HepG2 (cell line): ENCODE data around the gene CLK4. TPM values are rescaled to one million over a fixed set of nuclear protein-coding genes. Genes with fewer than 3 reads are reported as not detected.

Experiments
- ATAC-seq: fragments of 200-7000 bp; cut with Tn5 transposase; 3 replicates; pipeline ENCODE4 v1.9.1; 2020; ENCODE audit warnings: mild to moderate bottlenecking, moderate library complexity
- BruUV-seq: library from RNA; stranded (reverse); fragments of 400-500 nt; replicated peaks from 2 replicates; lab custom pipeline; 2021; lab: Mats Ljungman, UMichigan
- CTCF ChIA-PET: fragments of 300-600 bp; formaldehyde crosslinking; extraction: SDS; loops from one replicate; lab custom pipeline; 2021; ENCODE audit warnings: low total read pairs, inconsistent platforms, low intra/inter-chr PET ratio; lab: Yijun Ruan, JAX
- POLR2A ChIA-PET: fragments of 350-600 bp; sonication (Branson Sonifier 250); formaldehyde crosslinking; loops from one replicate; lab custom pipeline; 2020; ENCODE audit warnings: antibody characterized with exemption, inconsistent platforms; lab: Yijun Ruan, JAX
- DNase-seq: peaks from one replicate; pipeline ENCODE4 v3.0.0-alpha.2; 2015; ENCODE audit warnings: low spot score
- FAIRE-seq: peaks from 3 replicates; lab custom pipeline; 2011; peaks lifted over from hg19 to GRCh38; lab: Jason Lieb, UNC
- H2AFZ ChIP-seq: one replicate; pipeline ENCODE4 v1.6.1; 2011; ENCODE audit warnings: low read length, inconsistent platforms
- H3K27ac ChIP-seq: fragments of 300-600 bp; 3 replicates; pipeline ENCODE4 v1.8.0; 2011; ENCODE audit warnings: mixed run types, mild to moderate bottlenecking, mixed read lengths, low read length, inconsistent platforms; ENCODE audit not compliant: insufficient read depth; ENCODE audit errors: extremely low read length
- H3K27me3 ChIP-seq, 2 experiments: fragments of 200-600 bp in 1 of 2; 2 replicates in 1 of 2; 3 replicates in 1 of 2; pipeline versions ENCODE4 v1.6.0 to v1.8.0; 2011; ENCODE audit warnings: low read length in 2 of 2, mild to moderate bottlenecking in 2 of 2, moderate library complexity in 2 of 2, inconsistent platforms in 1 of 2; ENCODE audit not compliant: insufficient read depth in 2 of 2, control insufficient read depth in 1 of 2
- H3K36me3 ChIP-seq, 2 experiments: fragments of 200-600 bp in 1 of 2; replicated peaks in 1 of 2; 2 replicates in 1 of 2; 3 replicates in 1 of 2; pipeline versions ENCODE4 v1.5.1 to v1.8.0; 2011; ENCODE audit warnings: low read length in 2 of 2, inconsistent platforms in 1 of 2; ENCODE audit not compliant: insufficient read depth in 2 of 2, control insufficient read depth in 1 of 2
- H3K4me1 ChIP-seq: 2 replicates; pipeline ENCODE4 v1.5.1; 2012; ENCODE audit warnings: low read length, inconsistent platforms; ENCODE audit not compliant: insufficient read depth
- H3K4me2 ChIP-seq: 2 replicates; pipeline ENCODE4 v1.6.0; 2011; ENCODE audit warnings: low read depth, low read length, inconsistent platforms
- H3K4me3 ChIP-seq, 3 experiments: fragments of 200-600 bp in 1 of 3; sonication (generic), shearing (Covaris generic) in 1 of 3; replicated peaks in 1 of 3; 2 replicates each; pipeline ENCODE4 v1.5.1; 2011 to 2016; ENCODE audit warnings: low read length in 3 of 3, inconsistent platforms in 2 of 3, low read depth in 2 of 3, mild to moderate bottlenecking in 2 of 3, control low read depth in 1 of 3, mixed read lengths in 1 of 3; ENCODE audit not compliant: insufficient read depth in 1 of 3
- H3K79me2 ChIP-seq: one replicate; pipeline ENCODE4 v1.6.1; 2011; ENCODE audit warnings: low read length, inconsistent platforms; ENCODE audit not compliant: insufficient read depth
- H3K9ac ChIP-seq: 2 replicates; pipeline ENCODE4 v1.6.0; 2011; ENCODE audit warnings: mild to moderate bottlenecking, low read depth, low read length, inconsistent platforms; ENCODE audit not compliant: insufficient read depth
- H3K9me3 ChIP-seq: 2 replicates; pipeline ENCODE4 v1.5.1; 2012; ENCODE audit warnings: mild to moderate bottlenecking, low read length
- H4K20me1 ChIP-seq: 2 replicates; pipeline ENCODE4 v1.6.0; 2011; ENCODE audit warnings: inconsistent platforms, mild to moderate bottlenecking, low read length, moderate library complexity; ENCODE audit not compliant: insufficient read depth
- ARID5B ChIP-seq: IDR thresholded peaks from 2 replicates; pipeline ENCODE4 v1.4.0; 2020; ENCODE audit warnings: mild to moderate bottlenecking, missing genetic modification reagents
- ARNTL ChIP-seq: sonication (generic); formaldehyde crosslinking; IDR thresholded peaks from 2 replicates; pipeline ENCODE4 v1.4.0; 2020; ENCODE audit warnings: mild to moderate bottlenecking, missing genetic modification reagents
- CC2D1A ChIP-seq: sonication (generic); formaldehyde crosslinking; IDR thresholded peaks from 2 replicates; pipeline ENCODE4 v1.8.1; 2023; ENCODE audit warnings: mild to moderate bottlenecking, missing genetic modification reagents
- STAG1 ChIP-seq: sonication (generic); formaldehyde crosslinking; IDR thresholded peaks from 2 replicates; pipeline ENCODE4 v1.4.0; 2020; ENCODE audit warnings: missing genetic modification reagents
- ZBTB33 ChIP-seq: sonication (generic); formaldehyde crosslinking; IDR thresholded peaks from 2 replicates; pipeline ENCODE4 v1.4.0; 2020; ENCODE audit warnings: missing genetic modification reagents
- ZNF18 ChIP-seq: sonication (generic); formaldehyde crosslinking; IDR thresholded peaks from 2 replicates; pipeline ENCODE4 v1.8.0; 2022; ENCODE audit warnings: mild to moderate bottlenecking, missing genetic modification reagents; ENCODE audit not compliant: insufficient replicate concordance
- ZNF558 ChIP-seq: sonication (generic); formaldehyde crosslinking; IDR thresholded peaks from 2 replicates; pipeline ENCODE4 v1.9.0; 2022; ENCODE audit warnings: mild to moderate bottlenecking, missing genetic modification reagents, borderline replicate concordance
- ZNF619 ChIP-seq: sonication (generic); formaldehyde crosslinking; IDR thresholded peaks from 2 replicates; pipeline ENCODE4 v1.4.0; 2020; ENCODE audit warnings: mild to moderate bottlenecking, missing genetic modification reagents
- WGBS: methylation state at CpG from one replicate; pipeline ENCODE4 v1.1.6; 2017; ENCODE audit warnings: low lambda C conversion rate; 5-methylcytosine and 5-hydroxymethylcytosine counted together
- in situ Hi-C: cut with HindIII; loops from 2 replicates; pipeline ENCODE4 v1.10.0; 2017; ENCODE audit warnings: low pct_unique_long_range_greater_than_20kb; ENCODE audit not compliant: extremely low pct_ligation_motif_present
- intact Hi-C: fragments of 100-400 bp; cut with micrococcal nuclease; formaldehyde crosslinking; loops from one replicate; pipeline ENCODE4 v1.10.0; 2022; ENCODE audit not compliant: unreplicated experiment
- polyA plus RNA-seq, 8 experiments: library from polyadenylated mRNA; depleted of rRNA in 3 of 8; stranded (reverse) in 7 of 8; unstranded in 1 of 8; fragments of >200 nt; fragmentation: Illumina TruSeq in 4 of 8; extraction: Trizol in 4 of 8; gene quantifications; 2 replicates each; pipeline versions ENCODE4 v1.2.1 to v1.2.3, GENCODE V29; 2011 to 2016; ENCODE audit warnings: low read depth in 4 of 8, missing spikeins in 1 of 8, mixed read lengths in 1 of 8; ENCODE audit not compliant: insufficient read depth in 1 of 8
- total RNA-seq, 5 experiments: library from RNA; depleted of rRNA; stranded (reverse); fragments of >200 nt; fragmentation: Illumina TruSeq; extraction: Trizol; gene quantifications; 2 replicates each; pipeline ENCODE4 v1.2.3, GENCODE V29; 2016; ENCODE audit warnings: low read depth in 1 of 5

Gene CLK4
- total and polyA plus RNA-seq, 2 of the 13 experiments (the other 11 are each of a cell fraction or from before 2014, with no cell fraction given), result 17.7 to 18.4 TPM

- no peak overlapping the region for H3K4me2 ChIP-seq
- ChIA-PET POLR2A (no interaction called here), CTCF (no interaction called here)
- intact Hi-C loops (no loop called here), in situ Hi-C loops (no loop called here)
- peaks cover 0 to 24% of the 10 kb centered on the region in 2 experiments; a peak in 1 of 5 replicates for H3K27me3 ChIP-seq
- H4K20me1 ChIP-seq, result no peaks in the 10 kb centered on the region
- TF ChIP-seq CC2D1A, result no peak
- TF ChIP-seq ARNTL (CRISPR knock-in tag), result no peak
- TF ChIP-seq ZNF558, result no peak
- no peak for TF ChIP-seq ZNF619 (CRISPR knock-in tag)
- H3K79me2 ChIP-seq, result no peaks in the 10 kb centered on the region
- peaks cover 21% of the 10 kb centered on the region for H3K9me3 ChIP-seq
- WGBS, result 60% methylated on average over 9 of the region's 9 CpGs
- H3K4me1 ChIP-seq, result no peaks in the 10 kb centered on the region
- no peak for FAIRE-seq
- H3K27ac ChIP-seq, result no peak overlapping the region
- no peak overlapping the region for H3K4me3 ChIP-seq
- H3K9ac ChIP-seq, result no peak overlapping the region
- no peak for ATAC-seq
- DNase-seq, result no peak
- BruUV-seq, result no TSS peak
- no peaks in the 10 kb centered on the region for H3K36me3 ChIP-seq
- no peak overlapping the region for H2AFZ ChIP-seq
These were observed 35.9 kb downstream of the CLK4 start for GRCh38 chr5:178590924-178591423.

- ChIA-PET CTCF (no interaction called here), POLR2A (no interaction called here)
- BruUV-seq, result no TSS peak
- Histone ChIP-seq H4K20me1 (no peaks in the 10 kb centered on the region), H3K4me2 (peak within 1 kb of the TSS; percentile 23; the same call in 1 of the 2 replicates), H3K9me3 (peaks cover 15% of the 10 kb centered on the region), H3K36me3 (no peaks in the 10 kb centered on the region), H3K9ac (no peak within 1 kb of the TSS), H3K79me2 (no peaks in the 10 kb centered on the region), H2AFZ (no peak within 1 kb of the TSS), H3K4me3 (peak within 1 kb of the TSS in 1 of 3 experiments; percentile 28; a peak in 1 of 6 replicates), H3K27me3 (peaks cover 0 to 24% of the 10 kb centered on the region in 2 experiments; a peak in 1 of 5 replicates), H3K4me1 (no peaks in the 10 kb centered on the region), H3K27ac (no peak within 1 kb of the TSS)
- WGBS, result 70% methylated on average over 22 of the region's 78 CpGs
- DNase-seq (no peak), ATAC-seq (peak; percentile 22; the same call in 2 of the 3 replicates), FAIRE-seq (no peak)
- in situ Hi-C loops (no loop called here), intact Hi-C loops (no loop called here)
- TF ChIP-seq ARID5B (CRISPR knock-in tag) (no peak), STAG1 (CRISPR knock-in tag) (peak; percentile 31), ZNF18 (CRISPR knock-in tag) (no peak), ZBTB33 (CRISPR knock-in tag) (0 out of 2 replicates have a peak, but pooled peaks have one; percentile 26)
These were observed 36.5 kb downstream of the CLK4 start, which contains the start of gene COL23A1 for GRCh38 chr5:178590141-178590923. TSS of gene COL23A1 (minus strand) at chr5:178590393.
